Stimulated activated CD8-positive, alpha-beta memory T cell treated with anti-CD3 and anti-CD28 coated beads, Interleukin-4, amount 100 ng/mL, for 48 hours (primary cell): ENCODE data around the gene GARIN5B.
A peak's percentile ranks its signal among the peaks of the same experiment; 100 is the strongest.

Experiments used
- DNase-seq: peaks from one replicate; pipeline ENCODE4 v3.0.0-alpha.2; 2020

The GARIN5B gene

GRCh38 chr19:55387736-55388497 is 24.9 kb upstream of the GARIN5B start:
- DNase-seq: no peak

GRCh38 chr19:55386493-55386971 is 23.5 kb upstream of the GARIN5B start:
- DNase-seq: no peak

GRCh38 chr19:55385724-55386492 is 22.8 kb upstream of the GARIN5B start, which contains the start of gene RPL28:
RPL28 (plus strand) TSS chr19:55385932; CDS start chr19:55386358, 426 bp downstream.
- DNase-seq: peak; percentile 98

GRCh38 chr19:55384920-55385723 is 22.1 kb upstream of the GARIN5B start:
- peak; percentile 97 for DNase-seq

- DNase-seq: peak; percentile 64
Measured at GRCh38 chr19:55384131-55384919, 21.3 kb upstream of the GARIN5B start, which contains the start of gene TMEM238. TMEM238 (minus strand) TSS chr19:55384292; CDS start chr19:55384259, 33 bp downstream.

- DNase-seq: peak; percentile 72
Measured at GRCh38 chr19:55383279-55384130, 20.4 kb upstream of the GARIN5B start.

GRCh38 chr19:55382522-55383054 is 19.5 kb upstream of the GARIN5B start:
- DNase-seq: no peak

- no peak for DNase-seq
Measured at GRCh38 chr19:55382013-55382412, 19.0 kb upstream of the GARIN5B start.

GRCh38 chr19:55379174-55379573 is 16.1 kb upstream of the GARIN5B start:
- DNase-seq: no peak

GRCh38 chr19:55377356-55378131 is 14.5 kb upstream of the GARIN5B start:
- no peak for DNase-seq

- DNase-seq: no peak
Measured at GRCh38 chr19:55376241-55376933, 13.3 kb upstream of the GARIN5B start, which contains the start of gene TMEM190. TMEM190 (plus strand) TSS chr19:55376826; CDS start chr19:55376854, 28 bp downstream.

GRCh38 chr19:55373993-55374757 is 11.1 kb upstream of the GARIN5B start:
- DNase-seq: no peak

GRCh38 chr19:55373306-55373992 is 10.4 kb upstream of the GARIN5B start:
- DNase-seq: no peak

GRCh38 chr19:55372316-55373081 is 9.4 kb upstream of the GARIN5B start:
- DNase-seq: peak; percentile 66

GRCh38 chr19:55370305-55370988 is 7.4 kb upstream of the GARIN5B start, which contains the start of gene IL11:
IL11 (minus strand) TSS chr19:55370463; CDS start chr19:55370310, 153 bp downstream.
- no peak for DNase-seq

- peak; percentile 65 for DNase-seq
Measured at GRCh38 chr19:55369653-55370304, 6.7 kb upstream of the GARIN5B start.
